OCI-LY3 (cell line): Measurements from ENCODE around the gene TRIL.

Source experiments
- H2AFZ ChIP-seq: fragments of 200-600, 300-600 bp; shearing (Covaris generic); 2 replicates; pipeline ENCODE4 v1.6.0; 2014; ENCODE audit warnings: antibody characterized with exemption, low read depth, low read length
- H3K27ac ChIP-seq: fragments of 200-600, 300-600 bp; sonication (generic); 2 replicates; pipeline ENCODE4 v1.5.1; 2014; ENCODE audit warnings: mild to moderate bottlenecking, low read length, moderate library complexity, mixed read lengths
- H3K27me3 ChIP-seq: fragments of 200-600, 300-600 bp; sonication (generic); 2 replicates; pipeline ENCODE4 v1.6.1; 2014; ENCODE audit warnings: low read depth, low read length, mixed read lengths
- H3K36me3 ChIP-seq: fragments of 200-600, 300-600 bp; sonication (generic); replicated peaks from 2 replicates; pipeline ENCODE3; 2014; ENCODE audit warnings: low read depth, low read length, mixed read lengths
- H3K4me1 ChIP-seq: fragments of 300-600, 200-600 bp; sonication (generic); 2 replicates; pipeline ENCODE4 v1.6.1; 2014; ENCODE audit warnings: low read length, mixed read lengths
- H3K4me2 ChIP-seq: fragments of 200-600, 300-600 bp; sonication (generic); 2 replicates; pipeline ENCODE4 v1.6.1; 2014; ENCODE audit warnings: low read length, mixed read lengths
- H3K4me3 ChIP-seq: fragments of 300-600, 200-600 bp; sonication (generic); 2 replicates; pipeline ENCODE4 v1.5.1; 2014; ENCODE audit warnings: antibody characterized with exemption, mild to moderate bottlenecking, low read length, moderate library complexity
- H3K79me2 ChIP-seq: fragments of 300-600, 200-600 bp; shearing (Covaris generic); 2 replicates; pipeline ENCODE4 v1.6.1; 2014; ENCODE audit warnings: mild to moderate bottlenecking, low read length, mixed read lengths
- H3K9ac ChIP-seq: fragments of 300-600, 200-600 bp; shearing (Covaris generic); 2 replicates; pipeline ENCODE4 v1.6.0; 2014; ENCODE audit warnings: mild to moderate bottlenecking, low read length, moderate library complexity
- H3K9me3 ChIP-seq: fragments of 200-600, 300-600 bp; shearing (Covaris generic); 2 replicates; pipeline ENCODE4 v1.6.1; 2014; ENCODE audit warnings: low read length, mixed read lengths; ENCODE audit not compliant: insufficient read depth
- H4K20me1 ChIP-seq: fragments of 200-600, 300-600 bp; sonication (generic); 2 replicates; pipeline ENCODE4 v1.6.1; 2016; ENCODE audit warnings: low read length, mixed read lengths; ENCODE audit not compliant: insufficient read depth
- EZH2phosphoT487 ChIP-seq: fragments of 200-600 bp; shearing (Covaris generic); IDR thresholded peaks from 2 replicates; pipeline ENCODE4 v1.6.1; 2018; ENCODE audit warnings: antibody characterized with exemption, mixed run types, low read depth
- TF ChIP-seq, protein P1 (sequence below): fragments of 200-600, 300-600 bp; sonication (generic); IDR thresholded peaks from 2 replicates; pipeline ENCODE4 v1.5.1; 2014; ENCODE audit warnings: antibody characterized with exemption, low read length, low read depth

Gene TRIL

DNA sequence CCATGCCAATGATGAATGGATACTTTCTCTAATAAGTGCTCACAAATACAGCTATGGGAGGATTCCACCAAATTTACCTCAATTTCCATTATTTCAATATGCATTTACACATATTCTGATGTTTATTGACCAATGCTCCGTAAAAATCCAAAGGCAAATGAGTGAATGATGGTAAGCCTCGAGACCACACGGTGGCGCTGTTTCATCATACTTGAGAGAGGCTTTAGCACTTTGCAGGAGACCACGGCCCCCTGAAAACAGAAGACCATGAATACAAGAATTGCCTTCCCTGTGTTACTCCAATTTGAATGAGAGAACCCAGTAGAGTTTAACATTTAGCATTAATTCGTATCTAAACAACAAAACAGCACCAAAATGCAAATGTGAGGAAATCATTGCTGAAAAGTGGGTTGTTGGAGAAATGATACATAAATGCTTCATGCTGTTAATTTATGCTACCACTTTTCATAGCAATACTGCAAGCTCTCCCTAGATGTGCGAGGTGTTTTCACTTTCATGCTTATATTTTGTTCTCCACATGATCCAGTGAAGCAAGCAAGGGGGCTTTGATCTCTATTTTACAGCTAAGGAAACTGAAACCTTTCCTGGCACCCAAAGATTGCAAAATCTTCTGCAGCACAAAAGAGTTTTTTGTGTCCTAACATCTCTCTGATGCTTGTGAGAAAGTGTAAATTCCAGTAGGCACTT, 35.4 kb downstream of the TRIL start:
- Histone ChIP-seq H3K27me3 (peaks cover 46% of the 10 kb centered on the region), H3K4me1 (peaks cover 5% of the 10 kb centered on the region), H3K79me2 (no peaks in the 10 kb centered on the region), H3K4me2 (no peak overlapping the region), H3K9me3 (no peaks in the 10 kb centered on the region), H4K20me1 (no peaks in the 10 kb centered on the region), H3K9ac (no peak overlapping the region), H3K27ac (no peak overlapping the region), H2AFZ (no peak overlapping the region), H3K36me3 (no peaks in the 10 kb centered on the region), H3K4me3 (no peak overlapping the region)
- TF ChIP-seq EZH2phosphoT487, result no peak
- TF ChIP-seq, protein P1, sequence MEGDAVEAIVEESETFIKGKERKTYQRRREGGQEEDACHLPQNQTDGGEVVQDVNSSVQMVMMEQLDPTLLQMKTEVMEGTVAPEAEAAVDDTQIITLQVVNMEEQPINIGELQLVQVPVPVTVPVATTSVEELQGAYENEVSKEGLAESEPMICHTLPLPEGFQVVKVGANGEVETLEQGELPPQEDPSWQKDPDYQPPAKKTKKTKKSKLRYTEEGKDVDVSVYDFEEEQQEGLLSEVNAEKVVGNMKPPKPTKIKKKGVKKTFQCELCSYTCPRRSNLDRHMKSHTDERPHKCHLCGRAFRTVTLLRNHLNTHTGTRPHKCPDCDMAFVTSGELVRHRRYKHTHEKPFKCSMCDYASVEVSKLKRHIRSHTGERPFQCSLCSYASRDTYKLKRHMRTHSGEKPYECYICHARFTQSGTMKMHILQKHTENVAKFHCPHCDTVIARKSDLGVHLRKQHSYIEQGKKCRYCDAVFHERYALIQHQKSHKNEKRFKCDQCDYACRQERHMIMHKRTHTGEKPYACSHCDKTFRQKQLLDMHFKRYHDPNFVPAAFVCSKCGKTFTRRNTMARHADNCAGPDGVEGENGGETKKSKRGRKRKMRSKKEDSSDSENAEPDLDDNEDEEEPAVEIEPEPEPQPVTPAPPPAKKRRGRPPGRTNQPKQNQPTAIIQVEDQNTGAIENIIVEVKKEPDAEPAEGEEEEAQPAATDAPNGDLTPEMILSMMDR, result peak; percentile 79

DNA sequence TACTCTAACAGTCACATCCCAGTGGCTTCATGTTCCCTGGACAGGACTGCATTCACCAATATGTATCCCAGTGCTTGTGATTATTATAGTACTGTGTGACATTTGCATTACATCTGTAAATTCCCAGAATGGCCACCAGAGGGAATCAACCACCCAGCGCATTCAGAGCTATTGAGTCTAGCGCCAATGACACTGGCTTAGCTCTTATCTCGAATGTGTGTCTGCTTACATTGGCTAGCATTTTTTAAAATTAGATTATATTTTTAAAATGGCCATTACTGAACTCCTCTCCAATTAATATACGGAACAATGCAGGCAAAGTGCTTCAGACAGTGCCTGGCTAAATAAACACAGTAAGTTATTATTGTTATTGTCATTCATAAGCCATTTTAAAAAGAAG, 36.3 kb downstream of the TRIL start:
- Histone ChIP-seq H3K9ac (no peak overlapping the region), H3K79me2 (no peaks in the 10 kb centered on the region), H3K4me2 (no peak overlapping the region), H4K20me1 (no peaks in the 10 kb centered on the region), H3K27me3 (peaks cover 40% of the 10 kb centered on the region), H3K27ac (no peak overlapping the region), H3K4me1 (peaks cover 5% of the 10 kb centered on the region), H3K9me3 (no peaks in the 10 kb centered on the region), H3K4me3 (no peak overlapping the region), H2AFZ (no peak overlapping the region), H3K36me3 (no peaks in the 10 kb centered on the region)
- no peak for TF ChIP-seq EZH2phosphoT487
- TF ChIP-seq, protein P1, result peak; percentile 62

DNA sequence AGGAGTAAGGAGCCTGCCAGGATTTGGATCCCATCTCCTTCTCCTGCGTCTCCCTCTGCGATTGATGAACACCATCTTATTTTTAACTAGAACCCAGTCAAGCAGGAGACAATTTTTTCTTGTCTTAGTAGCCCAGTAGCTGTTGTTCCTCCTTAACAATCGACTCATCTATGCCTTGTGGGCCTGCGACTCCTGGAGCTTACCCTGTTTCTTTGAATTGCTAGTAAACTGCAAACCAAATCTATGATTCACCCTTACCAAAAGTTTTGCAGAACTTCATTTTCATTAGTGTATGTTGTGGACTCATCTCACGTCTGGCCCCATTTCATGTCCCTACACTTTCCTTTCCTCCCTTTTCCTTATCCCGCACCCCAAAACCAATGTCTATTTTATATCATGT, 37.7 kb downstream of the TRIL start:
- Histone ChIP-seq H3K27ac (no peak overlapping the region), H3K9me3 (no peaks in the 10 kb centered on the region), H3K79me2 (no peaks in the 10 kb centered on the region), H3K4me2 (no peak overlapping the region), H3K4me3 (no peak overlapping the region), H3K4me1 (peaks cover 2% of the 10 kb centered on the region; the same call in 1 of the 2 replicates), H4K20me1 (no peaks in the 10 kb centered on the region), H3K36me3 (no peaks in the 10 kb centered on the region), H3K9ac (no peak overlapping the region), H2AFZ (no peak overlapping the region), H3K27me3 (peaks cover 28% of the 10 kb centered on the region)
- TF ChIP-seq EZH2phosphoT487, result no peak
- TF ChIP-seq, protein P1, result no peak

DNA sequence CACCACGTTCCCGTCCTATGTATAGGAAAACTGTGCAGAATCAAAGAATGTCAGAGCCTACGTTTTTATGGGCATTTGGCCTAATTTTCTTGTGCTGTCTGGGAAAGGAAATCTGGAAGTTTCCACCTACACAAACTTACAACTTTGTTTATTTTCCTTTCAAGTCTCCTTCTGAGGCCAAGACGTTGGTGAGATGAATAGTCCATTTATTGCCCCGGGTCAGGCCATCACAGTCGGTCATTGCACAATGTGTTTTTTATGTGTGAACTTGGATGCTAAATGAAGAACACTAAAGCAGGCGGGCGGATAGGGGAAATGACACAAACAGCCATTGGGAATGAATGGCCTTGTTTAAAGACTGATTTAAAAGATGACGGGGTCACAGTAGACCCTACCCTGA, 38.6 kb downstream of the TRIL start:
- Histone ChIP-seq H3K9me3 (no peaks in the 10 kb centered on the region), H3K79me2 (no peaks in the 10 kb centered on the region), H2AFZ (no peak overlapping the region), H3K27me3 (peaks cover 27% of the 10 kb centered on the region), H3K9ac (no peak overlapping the region), H3K27ac (no peak overlapping the region), H3K4me3 (no peak overlapping the region), H4K20me1 (no peaks in the 10 kb centered on the region), H3K36me3 (no peaks in the 10 kb centered on the region), H3K4me1 (peaks cover 4% of the 10 kb centered on the region; the same call in 1 of the 2 replicates), H3K4me2 (no peak overlapping the region)
- TF ChIP-seq, protein P1, result no peak
